GM15510 (cell line): ENCODE measurements around the gene AFTPH.

Source experiments
- POLR2A ChIP-seq: IDR thresholded peaks from 3 replicates; pipeline ENCODE4 v1.6.1; 2011; ENCODE audit warnings: borderline replicate concordance; ENCODE audit not compliant: insufficient read length; ENCODE audit errors: extremely low read depth

AFTPH gene, protein sequence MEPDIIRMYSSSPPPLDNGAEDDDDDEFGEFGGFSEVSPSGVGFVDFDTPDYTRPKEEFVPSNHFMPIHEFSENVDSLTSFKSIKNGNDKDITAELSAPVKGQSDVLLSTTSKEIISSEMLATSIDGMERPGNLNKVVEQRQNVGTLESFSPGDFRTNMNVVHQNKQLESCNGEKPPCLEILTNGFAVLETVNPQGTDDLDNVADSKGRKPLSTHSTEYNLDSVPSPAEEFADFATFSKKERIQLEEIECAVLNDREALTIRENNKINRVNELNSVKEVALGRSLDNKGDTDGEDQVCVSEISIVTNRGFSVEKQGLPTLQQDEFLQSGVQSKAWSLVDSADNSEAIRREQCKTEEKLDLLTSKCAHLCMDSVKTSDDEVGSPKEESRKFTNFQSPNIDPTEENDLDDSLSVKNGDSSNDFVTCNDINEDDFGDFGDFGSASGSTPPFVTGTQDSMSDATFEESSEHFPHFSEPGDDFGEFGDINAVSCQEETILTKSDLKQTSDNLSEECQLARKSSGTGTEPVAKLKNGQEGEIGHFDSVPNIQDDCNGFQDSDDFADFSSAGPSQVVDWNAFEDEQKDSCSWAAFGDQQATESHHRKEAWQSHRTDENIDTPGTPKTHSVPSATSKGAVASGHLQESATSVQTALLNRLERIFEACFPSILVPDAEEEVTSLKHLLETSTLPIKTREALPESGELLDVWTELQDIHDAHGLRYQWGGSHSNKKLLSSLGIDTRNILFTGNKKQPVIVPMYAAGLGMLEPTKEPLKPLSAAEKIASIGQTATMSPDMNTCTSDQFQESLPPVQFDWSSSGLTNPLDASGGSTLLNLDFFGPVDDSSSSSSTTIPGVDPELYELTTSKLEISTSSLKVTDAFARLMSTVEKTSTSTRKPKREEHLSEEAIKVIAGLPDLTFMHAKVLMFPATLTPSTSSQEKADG

DNA sequence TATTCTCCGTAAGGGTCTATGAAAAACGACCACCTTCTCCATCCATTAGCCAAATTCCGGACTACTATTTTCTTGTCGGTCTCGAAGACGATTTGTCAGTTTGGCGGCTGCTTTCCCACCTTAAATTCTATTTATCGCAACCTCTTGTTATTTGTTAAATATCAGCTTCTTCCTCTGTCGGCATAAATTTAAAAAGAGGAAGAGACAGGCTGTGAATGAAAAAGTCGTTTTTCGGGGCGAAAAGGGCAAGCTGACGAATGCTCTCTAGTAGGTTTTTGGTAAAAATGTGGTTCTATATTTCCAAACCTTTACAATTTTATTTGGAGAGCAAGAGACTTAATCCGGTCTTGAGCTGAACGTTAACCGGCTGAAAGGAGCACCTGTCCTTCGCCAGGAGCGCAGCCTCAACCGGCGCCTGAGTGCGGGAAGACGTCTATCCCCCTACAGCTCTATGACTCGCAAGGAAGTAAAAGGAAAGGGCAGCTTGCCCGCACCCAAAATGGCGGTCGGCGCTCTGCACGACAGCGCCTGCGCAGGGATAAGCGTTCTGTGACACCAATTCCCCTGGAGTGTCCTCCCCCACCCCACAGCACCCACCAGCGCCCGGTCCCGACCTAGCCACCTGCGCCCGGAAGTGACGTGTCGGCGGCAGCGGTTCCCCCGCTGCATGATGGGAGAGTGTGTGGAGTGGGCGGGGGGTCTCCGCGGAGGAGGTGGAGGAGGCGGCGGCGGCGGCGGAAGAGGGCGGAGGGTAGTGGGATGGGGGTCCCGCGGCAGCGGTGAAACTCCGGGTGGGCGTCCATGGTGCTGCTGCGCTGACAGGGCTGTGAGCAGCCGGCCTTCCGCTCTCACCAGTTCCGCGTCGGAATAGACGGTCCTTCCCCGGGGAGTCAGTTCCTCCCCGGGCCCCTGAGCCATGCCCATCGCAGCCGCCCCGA lies at the start of gene AFTPH:
TSS of gene AFTPH (plus strand) at position 663 of the 938 bp plus-strand sequence. CDS start 27,147 bp downstream, outside the sequence.
- TF ChIP-seq POLR2A, result peak; percentile 72

DNA sequence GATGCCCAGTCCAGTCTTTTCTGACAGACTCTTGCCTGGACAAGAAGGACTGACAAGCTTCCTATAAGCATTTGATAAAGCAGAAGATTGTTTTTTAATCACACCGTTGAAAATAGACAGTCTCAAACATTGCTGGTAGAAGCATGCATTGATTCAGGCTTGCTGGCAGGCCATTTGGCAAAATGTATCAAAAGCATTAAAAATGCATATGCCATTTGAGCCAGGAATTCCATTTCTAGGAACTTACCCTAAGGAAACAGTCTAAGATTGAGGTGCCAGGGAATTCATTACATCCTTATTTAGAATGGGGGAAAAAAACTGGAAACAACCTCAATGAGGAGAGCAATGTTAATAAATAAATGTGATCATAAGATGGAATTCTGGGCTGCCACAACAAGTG lies 49.5 kb upstream of the AFTPH start:
- no peak for TF ChIP-seq POLR2A

DNA sequence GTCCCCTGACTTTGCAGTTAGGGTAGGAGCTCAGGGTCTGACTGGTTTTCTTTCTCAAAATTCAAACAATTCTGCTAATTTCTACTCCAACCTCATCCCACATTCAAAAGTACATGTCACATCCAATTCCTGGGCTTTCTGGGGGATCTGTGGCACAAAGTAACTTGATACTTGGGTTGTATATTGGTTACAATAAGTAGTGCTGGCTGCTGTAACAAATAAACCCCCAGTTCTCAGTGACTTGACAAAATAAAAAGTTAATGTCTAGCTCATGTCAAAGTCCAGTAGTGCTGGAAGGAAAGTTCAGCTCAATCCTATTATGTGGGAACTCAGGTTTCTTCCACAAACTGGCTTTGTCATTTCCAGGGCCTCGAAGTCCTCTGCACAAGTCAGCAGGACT lies 47.1 kb upstream of the AFTPH start:
- no peak for TF ChIP-seq POLR2A

DNA sequence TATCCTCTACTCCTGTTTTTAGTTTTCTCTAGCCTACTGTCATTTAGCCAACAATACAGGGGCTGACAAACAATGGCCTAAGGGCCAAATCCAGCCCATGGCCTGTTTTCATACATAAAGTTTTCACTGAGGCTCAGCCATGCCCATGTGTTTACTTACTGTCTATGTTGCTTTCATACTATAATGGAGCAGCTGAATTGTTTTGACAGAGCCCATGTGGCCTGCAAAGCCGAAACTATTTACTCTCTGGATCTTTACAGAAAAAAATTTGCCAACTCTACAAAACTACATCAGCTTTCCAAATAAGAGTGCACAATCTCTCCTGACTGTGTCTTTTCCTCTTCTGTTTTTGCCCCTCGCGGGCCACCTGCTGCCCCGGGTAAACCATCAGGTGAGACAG lies 46.1 kb upstream of the AFTPH start:
- TF ChIP-seq POLR2A, result no peak

DNA sequence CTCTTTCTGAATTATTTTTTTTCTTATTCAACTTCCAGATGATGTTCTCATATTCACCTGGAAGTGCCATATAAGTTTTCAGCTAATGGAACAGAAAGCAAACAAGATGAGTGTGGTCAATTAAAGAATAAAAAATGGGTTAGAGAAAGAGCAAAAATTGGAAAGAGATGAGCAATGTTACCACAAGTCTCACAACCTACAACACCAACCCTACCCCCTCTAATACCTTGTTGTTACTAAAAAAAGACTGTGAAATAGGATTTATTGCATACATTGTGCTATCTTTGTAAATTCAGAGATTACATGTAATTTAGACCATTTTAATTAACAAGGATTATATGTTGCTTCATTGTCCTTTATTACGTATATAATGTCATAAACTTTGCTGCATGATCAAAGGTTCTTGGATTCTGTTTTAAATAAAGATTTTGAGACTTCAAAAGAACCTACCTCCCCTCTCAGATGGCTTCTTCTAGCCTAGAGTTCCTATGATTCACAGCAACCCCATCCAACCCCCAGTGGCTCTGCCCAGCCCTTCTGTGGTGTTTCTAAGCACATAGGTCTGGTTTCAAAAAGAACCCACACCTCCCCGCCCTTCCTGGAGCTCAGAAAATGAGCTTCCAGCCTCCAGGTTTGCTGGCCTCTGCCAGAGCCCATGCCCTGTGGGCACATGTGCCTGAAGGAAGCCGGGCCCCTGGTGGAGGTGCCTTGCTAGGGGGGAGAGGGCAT lies 45.5 kb upstream of the AFTPH start:
- no peak for TF ChIP-seq POLR2A

DNA sequence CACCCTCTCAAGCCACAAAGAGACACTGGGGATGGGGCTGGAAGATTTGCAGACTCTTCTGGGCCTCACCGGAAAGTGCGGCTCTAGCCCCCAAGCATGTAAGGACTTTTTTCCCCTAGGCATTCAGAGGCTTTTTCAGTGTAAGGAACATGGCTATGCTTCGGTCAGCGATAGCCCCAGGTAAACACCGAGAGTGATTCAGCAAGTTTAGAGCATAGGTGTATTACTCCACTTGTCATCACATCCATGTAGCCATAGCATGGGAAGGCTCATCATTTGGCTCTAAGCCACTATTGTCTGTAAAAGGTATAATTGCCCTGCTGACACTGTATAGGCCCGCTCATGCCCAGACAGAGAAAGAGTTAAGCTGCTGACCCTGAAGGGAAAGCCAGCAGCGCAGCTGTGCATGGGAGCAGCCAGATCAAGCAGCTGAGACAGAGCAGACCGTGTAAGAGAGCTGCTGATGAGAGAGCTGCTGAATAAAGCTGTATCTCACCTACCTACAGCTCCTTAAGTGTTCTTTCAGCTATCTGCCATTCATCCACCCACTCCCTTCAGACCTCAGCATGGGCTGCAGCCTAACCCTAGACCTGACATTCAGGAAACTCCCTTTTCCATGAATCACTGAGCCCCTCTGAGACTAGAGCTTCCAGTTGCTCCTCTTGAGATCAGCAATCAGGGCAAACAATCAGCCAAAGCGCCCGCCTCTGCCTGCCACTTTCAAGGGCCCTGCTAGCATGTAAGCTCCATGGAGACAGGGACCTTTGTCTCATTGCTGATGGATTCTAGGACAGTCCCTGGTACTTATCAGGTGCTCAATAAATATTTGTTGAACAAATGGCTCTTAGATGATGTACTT lies 44.6 kb upstream of the AFTPH start:
- no peak for TF ChIP-seq POLR2A

DNA sequence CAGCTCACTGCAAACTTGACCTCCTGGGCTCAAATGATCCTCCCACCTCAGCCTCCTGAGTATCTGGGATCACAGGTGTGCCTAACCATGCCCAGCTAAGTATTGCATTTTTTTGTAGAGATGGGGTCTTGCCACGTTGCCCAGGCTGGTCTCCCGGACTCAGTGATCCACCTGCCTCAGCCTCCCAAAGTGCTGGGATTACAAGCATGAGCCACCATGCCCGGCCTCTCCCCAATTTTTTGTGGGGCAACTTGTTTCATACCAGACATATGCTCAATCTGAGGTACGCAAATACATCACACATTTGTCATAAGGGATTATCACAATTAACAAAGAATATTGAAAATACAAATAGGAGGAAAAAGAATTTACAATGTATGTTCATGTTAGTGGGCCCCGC lies 42.5 kb upstream of the AFTPH start:
- no peak for TF ChIP-seq POLR2A

DNA sequence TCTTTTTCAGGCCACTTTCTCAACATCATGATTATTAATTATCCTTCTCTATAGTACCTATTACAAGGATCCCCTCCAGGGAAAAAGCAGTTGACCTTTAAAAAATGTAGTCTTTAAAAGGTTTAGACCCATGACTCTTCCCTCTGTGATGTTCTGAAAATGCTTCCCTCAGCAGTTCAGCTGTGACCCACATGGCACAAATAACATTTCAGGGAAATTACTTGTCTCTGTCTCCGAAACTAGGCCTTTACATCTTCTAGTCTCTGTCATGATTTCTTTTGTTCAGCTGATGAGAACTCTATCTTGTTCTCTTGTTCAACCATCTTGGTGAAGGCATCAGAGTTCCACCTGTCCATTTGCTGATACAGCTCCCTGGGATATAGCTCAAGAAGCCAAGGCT lies 41.9 kb upstream of the AFTPH start:
- no peak for TF ChIP-seq POLR2A

DNA sequence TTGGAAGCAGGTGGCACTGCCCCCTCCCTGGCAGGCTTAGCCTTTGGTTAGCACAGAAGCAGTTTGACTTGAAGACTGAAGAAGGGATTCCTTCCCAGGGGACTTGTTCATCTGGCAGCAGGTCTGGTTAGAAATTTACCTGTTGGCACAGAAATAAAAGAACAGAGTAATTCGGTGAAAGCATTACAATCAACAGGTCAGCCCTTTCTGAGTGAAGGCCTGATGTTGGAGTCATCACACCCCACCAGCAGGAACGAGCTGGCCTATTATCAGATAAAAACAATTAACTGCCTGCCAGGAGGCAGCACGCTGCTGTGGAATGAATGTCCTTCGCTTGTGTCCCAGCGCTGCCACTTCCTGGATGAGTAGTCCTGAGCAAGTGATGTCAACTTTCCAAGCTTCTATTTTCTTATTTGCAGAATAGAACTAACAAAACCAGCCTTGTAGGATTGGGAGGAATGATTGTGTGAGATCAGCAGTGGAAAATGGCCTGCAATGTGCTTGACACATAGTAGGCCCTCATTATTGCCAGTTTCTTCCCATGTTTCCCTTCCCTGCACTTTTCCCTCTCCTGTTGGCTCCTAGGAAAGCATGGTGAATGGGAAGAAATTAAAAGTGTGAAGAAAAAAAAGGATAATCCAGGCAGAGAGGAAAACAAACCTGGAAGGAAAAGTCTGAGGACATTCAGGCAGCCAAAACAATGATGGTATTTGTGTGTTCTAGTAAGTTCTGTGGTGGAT lies 41.2 kb upstream of the AFTPH start:
- no peak for TF ChIP-seq POLR2A

DNA sequence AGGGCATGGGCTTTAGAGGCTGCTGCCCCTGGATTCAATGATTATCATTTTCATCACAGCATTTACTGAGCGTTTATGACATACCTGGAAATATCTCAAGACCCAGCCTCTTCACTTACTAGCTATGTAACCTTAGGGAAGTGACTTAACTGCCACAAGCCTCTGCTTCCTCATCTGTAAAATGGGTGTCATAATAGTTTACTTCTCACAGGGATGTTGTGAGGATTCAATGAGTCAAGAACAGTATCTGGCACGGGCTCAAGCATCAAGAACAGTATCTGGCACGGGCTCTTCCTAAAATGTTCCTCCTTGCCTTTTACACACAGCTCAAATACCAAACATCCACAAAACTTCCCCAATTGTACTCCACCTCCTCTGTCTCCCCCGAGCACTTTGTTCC lies 38.8 kb upstream of the AFTPH start:
- TF ChIP-seq POLR2A, result no peak

DNA sequence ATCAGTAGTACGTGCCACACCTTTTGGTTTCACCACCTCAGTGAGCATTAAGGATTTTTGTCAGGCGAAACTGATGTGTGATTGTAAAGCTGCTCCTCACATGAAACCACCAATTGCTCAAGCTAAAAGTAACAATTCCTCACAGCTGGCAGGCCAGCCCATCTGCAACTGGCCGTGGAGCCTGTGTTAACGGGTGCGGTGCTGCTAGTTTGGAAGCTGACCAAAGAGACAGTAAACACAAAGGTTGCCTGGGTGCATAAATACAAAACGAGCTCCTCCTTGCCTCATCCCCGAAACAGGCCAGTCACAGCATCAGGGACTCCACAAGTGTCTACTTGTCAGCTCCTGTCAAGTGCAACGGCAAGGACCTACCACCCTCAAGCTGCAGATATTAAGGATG lies 38.2 kb upstream of the AFTPH start:
- TF ChIP-seq POLR2A, result no peak
